ENCODE data around the gene RBBP4. TPM values are rescaled to one million over a fixed set of nuclear protein-coding genes. Genes with fewer than 3 reads are reported as not detected.

Gene RBBP4
- total and polyA plus RNA-seq, 2 of the 8 experiments (the other 6 are each of a cell fraction or from before 2014, with no cell fraction given): 147 to 397 TPM

DNA sequence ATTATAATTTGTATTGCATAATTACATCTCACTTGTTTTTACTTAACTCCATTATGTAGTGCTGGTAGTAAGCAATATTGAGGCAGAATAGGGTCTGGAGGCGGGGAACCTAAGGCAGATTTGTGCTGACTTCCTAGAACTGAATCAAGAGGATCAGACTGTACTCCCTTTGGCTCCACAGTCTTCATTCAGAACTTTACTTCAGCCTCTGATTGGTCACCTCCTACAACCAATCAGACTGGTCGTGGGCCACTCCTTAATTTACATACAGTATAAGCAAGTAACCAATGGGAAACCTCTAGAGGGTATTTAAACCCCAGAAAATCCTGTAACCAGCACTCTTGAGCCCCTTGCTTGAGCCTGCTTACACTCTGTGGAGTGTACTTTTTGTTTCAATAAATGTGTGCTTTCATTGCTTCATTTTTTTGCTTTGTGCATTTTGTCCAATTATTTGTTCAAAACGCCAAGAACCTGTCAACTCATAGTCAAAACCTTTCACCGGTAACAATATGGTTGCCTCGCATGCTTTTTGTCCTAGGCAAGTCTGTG, 32.3 kb upstream of the RBBP4 start:
- no peaks in the 10 kb centered on the region for H3K79me2 ChIP-seq (ENCODE audit: control insufficient read depth in 1 of 2, insufficient read depth in 2 of 2, low read length in 2 of 2)
- TF ChIP-seq ZNF274 (IDR thresholded peaks at IDR 0.05; ENCODE audit: borderline replicate concordance, extremely low read depth, low read length) (no peak), KDM1A (IDR thresholded peaks at IDR 0.05; ENCODE audit: borderline replicate concordance, low read length) (no peak), EP300 (IDR thresholded peaks at IDR 0.05; ENCODE audit: borderline replicate concordance in 1 of 2, low read depth in 2 of 2, low read length in 2 of 2) (no peak), POLR2A (IDR thresholded peaks at IDR 0.05; ENCODE audit: control extremely low read depth in 1 of 2, low read depth in 2 of 2, low read length in 2 of 2) (0 out of 3 replicates have a peak, but pooled peaks of 1 of the 2 experiments have one; percentile 20)

More for the DNA sequence above, 32.3 kb upstream of the RBBP4 start:
- Histone ChIP-seq H3K23me2 (ENCODE audit: low read depth, low read length) (no peaks in the 10 kb centered on the region), H4K20me1 (replicated peaks in 1 of 2; ENCODE audit: control insufficient read depth in 1 of 2, insufficient read depth in 2 of 2, low read length in 2 of 2) (no peaks in the 10 kb centered on the region), H4K91ac (replicated peaks; ENCODE audit: insufficient read length, low read length) (no peak overlapping the region), H3K14ac (ENCODE audit: insufficient read length) (no peak overlapping the region), H2BK120ac (replicated peaks; ENCODE audit: low read depth, low read length) (no peak overlapping the region), H3K4ac (replicated peaks; ENCODE audit: insufficient read length, low read depth, low read length) (no peak overlapping the region), H3K56ac (replicated peaks; ENCODE audit: insufficient read length, low read depth, low read length) (no peak overlapping the region), H3K9ac (replicated peaks in 1 of 4; ENCODE audit: extremely low read depth in 1 of 4, low read depth in 3 of 4, low read length in 3 of 4) (no peak overlapping the region), H3K4me1 (replicated peaks in 1 of 4; ENCODE audit: control insufficient read depth in 3 of 4, insufficient read depth in 4 of 4, low read length in 3 of 4) (no peaks in the 10 kb centered on the region), H3K4me2 (ENCODE audit: insufficient read depth in 1 of 2, low read depth in 2 of 2, low read length in 2 of 2) (no peak overlapping the region), H3K9me3 (ENCODE audit: insufficient read depth in 2 of 2, low read depth in 1 of 2, low read length in 1 of 2) (no peaks in the 10 kb centered on the region), H3K36me3 (ENCODE audit: control insufficient read depth in 2 of 4, insufficient read depth in 4 of 4, low read length in 3 of 4) (peaks cover 0 to 7% (median 0%) of the 10 kb centered on the region in 4 experiments; a peak in 2 of 8 replicates), H2AK5ac (ENCODE audit: low read depth, low read length) (no peak overlapping the region), H2BK5ac (ENCODE audit: low read depth, low read length) (no peak overlapping the region), H2BK12ac (ENCODE audit: low read depth, low read length) (no peak overlapping the region), H3K18ac (ENCODE audit: extremely low read depth, low read length) (no peak overlapping the region), H3K23ac (ENCODE audit: insufficient read length) (no peak overlapping the region), H3K79me1 (ENCODE audit: low read depth, low read length) (no peaks in the 10 kb centered on the region), H2BK15ac (ENCODE audit: low read length) (no peak overlapping the region), H3K4me3 (ENCODE audit: extremely low read depth in 1 of 4, insufficient read depth in 2 of 4, low read depth in 3 of 4, low read length in 4 of 4) (no peak overlapping the region), H4K8ac (ENCODE audit: extremely low read depth, insufficient read depth, low read length) (no peak overlapping the region), H3K27me3 (replicated peaks in 1 of 4; ENCODE audit: control insufficient read depth in 3 of 4, extremely low read depth in 1 of 4, insufficient read depth in 3 of 4, low read length in 3 of 4) (no peaks in the 10 kb centered on the region), H3K27ac (ENCODE audit: low read depth, low read length) (no peak overlapping the region), H2AFZ (ENCODE audit: low read length) (no peak overlapping the region), H2BK20ac (ENCODE audit: low read length) (no peak overlapping the region), H4K5ac (ENCODE audit: insufficient read length, low read depth, low read length) (no peak overlapping the region)
- FAIRE-seq (no peak), DNase-seq (ENCODE audit: low read depth in 1 of 2, low spot score in 2 of 2) (no peak)
- CTCF ChIA-PET (ENCODE audit: partially characterized antibody): interaction anchor here (2.5 kb wide), 1 partner anchor 14 kb away, joined by 7 read pairs; no protein-coding TSS in a partner anchor
- WGBS, 2 experiments (ENCODE audit: extremely low coverage in 1 of 2, insufficient coverage in 1 of 2, insufficient read length in 1 of 2, insufficient replicate concordance in 2 of 2, low coverage in 1 of 2, low lambda C conversion rate in 2 of 2, missing lambda C conversion rate in 1 of 2): 90% methylated on average over 5 of the region's 5 CpGs; no CpG with 5 or more reads in 1 of the 2 experiments
- POLR2A ChIA-PET (ENCODE audit: partially characterized antibody): interaction anchor here (1.6 to 2.5 kb wide), 2 partner anchors 12 to 13 kb away, joined by 5 to 8 read pairs; no protein-coding TSS in a partner anchor
